Measurements from ENCODE around the gene EPHB1. TPM values are rescaled to one million over a fixed set of nuclear protein-coding genes. Genes with fewer than 3 reads are reported as not detected.

Gene EPHB1
- total RNA-seq, 2 donors from 2014 or later: 0.68 to 0.71 TPM

DNA sequence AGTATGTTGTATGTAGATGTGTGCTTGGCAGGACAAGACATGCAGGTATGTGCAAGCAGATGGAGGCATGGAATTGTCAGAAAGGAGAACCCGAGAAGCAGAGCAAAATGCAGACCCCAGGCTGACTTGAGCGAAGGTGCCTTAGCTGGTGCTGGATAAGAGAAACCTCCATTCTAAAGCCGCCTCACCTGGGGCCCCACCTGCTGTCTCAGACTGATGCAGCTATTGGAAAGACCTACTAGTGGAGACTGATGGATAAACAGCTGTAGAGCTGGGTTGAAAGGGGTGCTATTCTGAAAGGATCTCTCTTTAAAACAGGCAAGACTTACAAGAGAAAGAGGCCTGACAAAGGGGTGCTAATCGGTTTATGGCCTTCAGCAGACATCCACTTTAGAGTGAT lies 86.2 kb downstream of the EPHB1 start:
- no peak overlapping the region for H3K27ac ChIP-seq
- H3K4me3 ChIP-seq: no peak overlapping the region
- ATAC-seq (ENCODE audit: insufficient number of reproducible peaks, low FRiP score, low read depth) (no peak), DNase-seq (ENCODE audit: low spot score) (no peak)
- no peaks in the 10 kb centered on the region for H3K36me3 ChIP-seq
- no peaks in the 10 kb centered on the region for H3K27me3 ChIP-seq (replicated peaks; ENCODE audit: insufficient read depth)
- no peaks in the 10 kb centered on the region for H3K4me1 ChIP-seq (ENCODE audit: control insufficient read depth in 1 of 2, low read depth in 2 of 2)
- no peak for TF ChIP-seq CTCF (IDR thresholded peaks at IDR 0.05)
- no peaks in the 10 kb centered on the region for H3K9me3 ChIP-seq

DNA sequence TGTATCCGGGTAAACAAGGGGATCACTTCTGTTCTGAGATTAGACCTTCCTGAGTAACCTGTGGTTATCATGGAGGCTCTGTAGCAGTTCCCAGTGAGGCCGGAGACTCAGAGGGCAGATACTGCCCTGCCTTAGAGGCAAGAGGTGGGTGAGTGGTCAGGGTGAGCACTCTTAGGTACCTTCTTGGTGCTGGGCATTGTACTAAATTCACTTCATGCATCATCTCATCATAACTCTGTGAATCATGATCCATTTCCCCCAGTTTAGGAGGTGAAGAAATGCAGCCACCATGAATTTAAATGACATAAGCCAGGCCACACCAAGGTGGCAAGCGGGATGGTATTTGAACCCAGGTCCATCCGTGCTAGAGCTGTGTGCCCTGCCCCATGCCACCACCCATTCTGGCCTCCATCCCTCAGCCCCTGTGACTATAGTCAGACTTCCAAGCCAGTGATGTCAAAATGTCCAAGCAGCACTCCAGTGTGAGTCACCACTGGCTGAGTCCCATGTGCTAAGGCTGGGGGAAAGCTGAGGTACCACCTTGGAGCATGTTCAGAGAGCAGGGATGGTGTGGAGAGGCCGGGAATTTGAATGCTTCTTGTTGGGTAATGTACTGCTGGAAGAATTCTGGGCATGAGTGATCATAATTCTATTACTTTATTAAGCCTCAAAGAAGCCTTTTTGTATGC lies 88.8 kb downstream of the EPHB1 start:
- no peaks in the 10 kb centered on the region for H3K9me3 ChIP-seq
- no peak for TF ChIP-seq CTCF (IDR thresholded peaks at IDR 0.05)
- no peak overlapping the region for H3K4me3 ChIP-seq
- H3K4me1 ChIP-seq (ENCODE audit: control insufficient read depth in 1 of 2, low read depth in 2 of 2): no peaks in the 10 kb centered on the region
- H3K36me3 ChIP-seq: no peaks in the 10 kb centered on the region
- no peak overlapping the region for H3K27ac ChIP-seq
- no peak for ATAC-seq (ENCODE audit: insufficient number of reproducible peaks, low FRiP score, low read depth)
- no peaks in the 10 kb centered on the region for H3K27me3 ChIP-seq (replicated peaks; ENCODE audit: insufficient read depth)
- no peak for DNase-seq (ENCODE audit: low spot score)

DNA sequence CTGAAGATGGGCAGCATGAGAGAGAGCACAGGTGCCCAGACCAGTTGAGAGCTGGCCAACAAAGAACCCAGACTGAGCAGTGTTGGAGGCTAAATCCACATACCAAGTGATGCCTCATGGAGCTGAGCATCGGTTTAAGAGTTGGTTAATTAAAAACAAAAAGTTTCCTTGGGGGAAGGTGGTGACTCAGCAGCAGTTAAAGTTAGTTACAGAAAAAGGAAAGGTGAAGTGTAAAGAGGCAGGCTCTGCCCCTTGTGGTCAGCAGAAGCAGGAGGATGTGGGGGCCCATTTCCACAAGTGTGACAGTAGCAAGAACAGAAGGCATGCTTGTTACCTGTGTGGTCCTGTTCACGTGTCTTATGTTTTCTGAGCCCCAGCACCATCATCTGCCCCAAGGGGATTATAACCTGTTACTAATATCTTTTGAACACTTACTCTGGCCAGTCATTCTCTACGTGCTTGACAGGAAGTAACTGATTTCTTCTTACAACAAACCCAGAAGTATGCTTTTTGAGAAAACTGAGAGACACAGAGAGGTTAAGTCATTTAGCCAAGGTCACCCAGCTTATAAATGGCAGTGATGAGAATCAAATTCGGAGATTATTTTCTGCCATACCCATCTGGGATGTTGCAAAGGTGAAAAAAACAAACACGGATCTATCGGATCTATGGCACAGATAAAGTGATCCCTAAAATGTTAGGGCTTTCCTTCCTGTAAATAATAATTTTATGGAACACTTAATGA lies 91.0 kb downstream of the EPHB1 start:
- no peaks in the 10 kb centered on the region for H3K36me3 ChIP-seq
- H3K4me3 ChIP-seq: no peak overlapping the region
- H3K4me1 ChIP-seq (ENCODE audit: control insufficient read depth in 1 of 2, low read depth in 2 of 2): no peaks in the 10 kb centered on the region
- no peaks in the 10 kb centered on the region for H3K9me3 ChIP-seq
- no peak for TF ChIP-seq CTCF (IDR thresholded peaks at IDR 0.05)
- H3K27ac ChIP-seq: no peak overlapping the region
- no peaks in the 10 kb centered on the region for H3K27me3 ChIP-seq (replicated peaks; ENCODE audit: insufficient read depth)
- ATAC-seq (ENCODE audit: insufficient number of reproducible peaks, low FRiP score, low read depth) (no peak), DNase-seq (ENCODE audit: low spot score) (no peak)

- H3K27ac ChIP-seq: no peak overlapping the region
- no peak for TF ChIP-seq CTCF (IDR thresholded peaks at IDR 0.05)
- H3K9me3 ChIP-seq: peaks cover 4% of the 10 kb centered on the region
- H3K36me3 ChIP-seq: no peaks in the 10 kb centered on the region
- no peaks in the 10 kb centered on the region for H3K4me1 ChIP-seq (ENCODE audit: control insufficient read depth in 1 of 2, low read depth in 2 of 2)
- H3K4me3 ChIP-seq: no peak overlapping the region
- no peaks in the 10 kb centered on the region for H3K27me3 ChIP-seq (replicated peaks; ENCODE audit: insufficient read depth)
- DNase-seq (ENCODE audit: low spot score) (no peak), ATAC-seq (ENCODE audit: insufficient number of reproducible peaks, low FRiP score, low read depth) (no peak)
Measured at GRCh38 chr3:134886991-134887390, 91.9 kb downstream of the EPHB1 start.

GRCh38 chr3:134887536-134887935 lies 92.5 kb downstream of the EPHB1 start:
- H3K9me3 ChIP-seq: peaks cover 4% of the 10 kb centered on the region
- H3K4me3 ChIP-seq: no peak overlapping the region
- DNase-seq (ENCODE audit: low spot score) (no peak), ATAC-seq (ENCODE audit: insufficient number of reproducible peaks, low FRiP score, low read depth) (no peak)
- H3K27ac ChIP-seq: no peak overlapping the region
- no peaks in the 10 kb centered on the region for H3K27me3 ChIP-seq (replicated peaks; ENCODE audit: insufficient read depth)
- no peak for TF ChIP-seq CTCF (IDR thresholded peaks at IDR 0.05)
- no peaks in the 10 kb centered on the region for H3K4me1 ChIP-seq (ENCODE audit: control insufficient read depth in 1 of 2, low read depth in 2 of 2)
- no peaks in the 10 kb centered on the region for H3K36me3 ChIP-seq
